ENCODE results near the gene THG1L.

DNA sequence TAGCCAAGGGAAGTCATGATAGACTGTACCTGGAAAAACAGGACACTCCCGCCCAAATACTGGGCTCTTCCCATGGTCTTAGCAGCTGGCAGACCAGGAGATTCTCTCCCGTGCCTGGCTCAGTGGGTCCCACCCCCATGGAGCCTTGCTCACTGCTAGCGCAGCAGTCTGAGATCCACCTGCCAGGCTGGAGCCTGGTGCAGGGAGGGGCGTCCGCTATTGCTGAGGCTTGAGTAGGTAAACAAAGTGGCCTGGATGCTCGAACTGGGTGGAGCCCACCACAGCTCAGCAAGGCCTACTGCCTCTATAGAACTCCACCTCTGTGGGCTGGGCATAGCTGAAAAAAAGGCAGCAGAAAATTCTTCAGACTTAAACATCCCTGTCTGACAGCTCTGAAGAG is 10.1 kb upstream of the THG1L start:
- TF ChIP-seq EP300 (IDR thresholded peaks at IDR 0.05): no peak
- TF ChIP-seq, protein P1, sequence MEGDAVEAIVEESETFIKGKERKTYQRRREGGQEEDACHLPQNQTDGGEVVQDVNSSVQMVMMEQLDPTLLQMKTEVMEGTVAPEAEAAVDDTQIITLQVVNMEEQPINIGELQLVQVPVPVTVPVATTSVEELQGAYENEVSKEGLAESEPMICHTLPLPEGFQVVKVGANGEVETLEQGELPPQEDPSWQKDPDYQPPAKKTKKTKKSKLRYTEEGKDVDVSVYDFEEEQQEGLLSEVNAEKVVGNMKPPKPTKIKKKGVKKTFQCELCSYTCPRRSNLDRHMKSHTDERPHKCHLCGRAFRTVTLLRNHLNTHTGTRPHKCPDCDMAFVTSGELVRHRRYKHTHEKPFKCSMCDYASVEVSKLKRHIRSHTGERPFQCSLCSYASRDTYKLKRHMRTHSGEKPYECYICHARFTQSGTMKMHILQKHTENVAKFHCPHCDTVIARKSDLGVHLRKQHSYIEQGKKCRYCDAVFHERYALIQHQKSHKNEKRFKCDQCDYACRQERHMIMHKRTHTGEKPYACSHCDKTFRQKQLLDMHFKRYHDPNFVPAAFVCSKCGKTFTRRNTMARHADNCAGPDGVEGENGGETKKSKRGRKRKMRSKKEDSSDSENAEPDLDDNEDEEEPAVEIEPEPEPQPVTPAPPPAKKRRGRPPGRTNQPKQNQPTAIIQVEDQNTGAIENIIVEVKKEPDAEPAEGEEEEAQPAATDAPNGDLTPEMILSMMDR (IDR thresholded peaks at IDR 0.05): no peak

Data from gastroesophageal sphincter (tissue), 3 donors.